Hematopoietic multipotent progenitor cell treated with erythropoietin and hydrocortisone succinate and interleukin-3 and kit ligand, for 6 days (in vitro differentiated cells): ENCODE measurements around the gene MIOX.

Experiments
- DNase-seq: peaks from one replicate; pipeline ENCODE4 v3.0.0-alpha.2; 2015

MIOX gene

GRCh38 chr22:50455201-50455600 lies 31.5 kb upstream of the MIOX start:
- no peak for DNase-seq

- no peak for DNase-seq
Measured at GRCh38 chr22:50456026-50456425, 30.6 kb upstream of the MIOX start.

- peak; percentile 45 for DNase-seq
Measured at GRCh38 chr22:50456466-50457234, 30.0 kb upstream of the MIOX start.

- no peak for DNase-seq
Measured at GRCh38 chr22:50459016-50459415, 27.6 kb upstream of the MIOX start.

- peak; percentile 20 for DNase-seq
Measured at GRCh38 chr22:50459496-50460140, 27.0 kb upstream of the MIOX start.

GRCh38 chr22:50460938-50461337 lies 25.7 kb upstream of the MIOX start:
- DNase-seq: no peak

- DNase-seq: no peak
Measured at GRCh38 chr22:50461536-50461935, 25.1 kb upstream of the MIOX start.

GRCh38 chr22:50461979-50462540 lies 24.6 kb upstream of the MIOX start:
- no peak for DNase-seq

- no peak for DNase-seq
Measured at GRCh38 chr22:50463188-50463900, 23.3 kb upstream of the MIOX start.

GRCh38 chr22:50464451-50464850 lies 22.2 kb upstream of the MIOX start:
- DNase-seq: no peak

GRCh38 chr22:50465066-50465930 lies 21.4 kb upstream of the MIOX start:
- DNase-seq: no peak

GRCh38 chr22:50467341-50467740 lies 19.3 kb upstream of the MIOX start:
- DNase-seq: no peak

- DNase-seq: no peak
Measured at GRCh38 chr22:50467773-50468440, 18.8 kb upstream of the MIOX start.

- no peak for DNase-seq
Measured at GRCh38 chr22:50468626-50469025, 18.0 kb upstream of the MIOX start.

- peak; percentile 90 for DNase-seq
Measured at GRCh38 chr22:50469377-50470305, 17.0 kb upstream of the MIOX start.

- DNase-seq: no peak
Measured at GRCh38 chr22:50470491-50470890, 16.2 kb upstream of the MIOX start.

GRCh38 chr22:50471197-50471847 lies 15.3 kb upstream of the MIOX start:
- DNase-seq: no peak

- no peak for DNase-seq
Measured at GRCh38 chr22:50471962-50472361, 14.7 kb upstream of the MIOX start.

- peak; percentile 66 for DNase-seq
Measured at GRCh38 chr22:50473088-50473487, 13.6 kb upstream of the MIOX start.
